K562 (cell line): ENCODE measurements around the gene SUFU. TPM values are rescaled to one million over a fixed set of nuclear protein-coding genes. Genes with fewer than 3 reads are reported as not detected.

Experiments used
- ATF1 ChIP-seq, 2 experiments: fragments of 450-650 bp in 1 of 2; IDR thresholded peaks; 2 replicates each; pipeline ENCODE4 v1.6.1; 2016; ENCODE audit warnings: missing compliant biosample characterization in 1 of 2, missing genetic modification characterization in 1 of 2
- E2F3 ChIP-seq: fragments of 250-450 bp; sonication (Bioruptor Pico); IDR thresholded peaks from 2 replicates; pipeline ENCODE4 v1.4.0; 2020; ENCODE audit warnings: mild to moderate bottlenecking
- EZH2 ChIP-seq: IDR thresholded peaks from 2 replicates; pipeline ENCODE4 v1.6.1; 2012; ENCODE audit warnings: low read depth, mild to moderate bottlenecking, inconsistent platforms, low read length, borderline replicate concordance
- HMGN3 ChIP-seq: IDR thresholded peaks from 2 replicates; pipeline ENCODE4 v1.6.1; 2011; ENCODE audit warnings: borderline replicate concordance, low read depth, mild to moderate bottlenecking, mixed read lengths, low read length; ENCODE audit not compliant: insufficient read length; ENCODE audit errors: extremely low read depth
- JUND ChIP-seq, 2 experiments: IDR thresholded peaks; 2 replicates in 1 of 2; 3 replicates in 1 of 2; pipeline ENCODE4 v1.6.1; 2011; ENCODE audit warnings: borderline replicate concordance in 2 of 2, low read depth in 2 of 2, low read length in 2 of 2, improper control_type of control experiment in 1 of 2, missing biosample characterization in 1 of 2, missing genetic modification characterization in 1 of 2, missing genetic modification reagents in 1 of 2
- MAZ ChIP-seq, 2 experiments: fragments of 450-650 bp in 1 of 2; sonication (generic) in 1 of 2; formaldehyde crosslinking; IDR thresholded peaks in 1 of 2; conservative IDR thresholded peaks in 1 of 2; 2 replicates each; pipeline versions ENCODE4 v1.4.0 to v1.5.0; 2020; ENCODE audit warnings: mild to moderate bottlenecking in 1 of 2, missing genetic modification reagents in 1 of 2
- NEUROD1 ChIP-seq: fragments of 150-350 bp; IDR thresholded peaks from 2 replicates; pipeline ENCODE4 v1.6.1; 2014; ENCODE audit warnings: borderline replicate concordance, low read length, low read depth; ENCODE audit not compliant: partially characterized antibody
- POLR2G ChIP-seq: fragments of 200-400 bp; formaldehyde crosslinking; IDR thresholded peaks from 2 replicates; pipeline ENCODE4 v1.6.1; 2017; ENCODE audit warnings: low read depth, mild to moderate bottlenecking, antibody characterized with exemption, low read length, moderate library complexity
- RBM25 ChIP-seq: fragments of 200-400 bp; formaldehyde crosslinking; IDR thresholded peaks from 2 replicates; pipeline ENCODE4 v1.6.1; 2018; ENCODE audit warnings: low read length, low read depth, moderate library complexity; ENCODE audit not compliant: severe bottlenecking
- ZNF12 ChIP-seq: sonication (generic); formaldehyde crosslinking; IDR thresholded peaks from 2 replicates; pipeline ENCODE4 v1.4.0; 2020; ENCODE audit warnings: mild to moderate bottlenecking, missing genetic modification reagents
- ZNF589 ChIP-seq: fragments of 200-800 bp; sonication (Bioruptor generic); IDR thresholded peaks from 2 replicates; pipeline ENCODE4 v1.6.1; 2016; ENCODE audit warnings: low read depth, missing genetic modification characterization, missing compliant biosample characterization
- polyA plus RNA-seq, 8 experiments: library from polyadenylated mRNA; depleted of rRNA in 4 of 8; stranded (reverse) in 5 of 8; unstranded in 3 of 8; fragments of >200 nt; fragmentation: Nextera tagmentation in 2 of 8; fragmentation: Illumina TruSeq in 1 of 8; extraction: Ambion mirVana in 2 of 8; extraction: Trizol in 1 of 8; gene quantifications; 2 replicates each; pipeline versions ENCODE4 v1.2.1 to v1.2.3, GENCODE V29; 2011 to 2014; ENCODE audit warnings: inconsistent platforms in 1 of 8, missing spikeins in 1 of 8
- total RNA-seq, 7 experiments: library from RNA; depleted of rRNA in 6 of 7; stranded (reverse); fragments of >200 nt in 6 of 7; fragmentation: Illumina TruSeq in 2 of 7; extraction: Trizol in 2 of 7; gene quantifications; 2 replicates each; pipeline versions ENCODE4 v1.2.1 to v1.2.3, GENCODE V29; 2011 to 2021; ENCODE audit warnings: low replicate concordance in 1 of 7
- TF ChIP-seq, protein P1 (sequence below), 3 experiments: IDR thresholded peaks in 2 of 3; conservative IDR thresholded peaks in 1 of 3; 2 replicates each; pipeline ENCODE4 v1.5.1; 2011 to 2012; ENCODE audit warnings: low read length in 3 of 3, mild to moderate bottlenecking in 3 of 3, control low read depth in 2 of 3, improper control_type of control experiment in 1 of 3, inconsistent platforms in 1 of 3, low read depth in 1 of 3, mixed read lengths in 1 of 3, moderate library complexity in 1 of 3; ENCODE audit not compliant: insufficient read depth in 2 of 3
- TF ChIP-seq, protein P2 (sequence below), 2 experiments: fragments of 450-650 bp in 1 of 2; sonication (generic) in 1 of 2; formaldehyde crosslinking; conservative IDR thresholded peaks; 2 replicates each; pipeline versions ENCODE4 v1.4.0 to v1.8.1; 2020 to 2022; ENCODE audit warnings: mild to moderate bottlenecking in 1 of 2, missing genetic modification reagents in 1 of 2

Gene SUFU
- total and polyA plus RNA-seq, 9 of the 15 experiments (the other 6 are each of a cell fraction or from before 2014, with no cell fraction given): 0.59 to 6.3 (median 0.82) TPM

DNA sequence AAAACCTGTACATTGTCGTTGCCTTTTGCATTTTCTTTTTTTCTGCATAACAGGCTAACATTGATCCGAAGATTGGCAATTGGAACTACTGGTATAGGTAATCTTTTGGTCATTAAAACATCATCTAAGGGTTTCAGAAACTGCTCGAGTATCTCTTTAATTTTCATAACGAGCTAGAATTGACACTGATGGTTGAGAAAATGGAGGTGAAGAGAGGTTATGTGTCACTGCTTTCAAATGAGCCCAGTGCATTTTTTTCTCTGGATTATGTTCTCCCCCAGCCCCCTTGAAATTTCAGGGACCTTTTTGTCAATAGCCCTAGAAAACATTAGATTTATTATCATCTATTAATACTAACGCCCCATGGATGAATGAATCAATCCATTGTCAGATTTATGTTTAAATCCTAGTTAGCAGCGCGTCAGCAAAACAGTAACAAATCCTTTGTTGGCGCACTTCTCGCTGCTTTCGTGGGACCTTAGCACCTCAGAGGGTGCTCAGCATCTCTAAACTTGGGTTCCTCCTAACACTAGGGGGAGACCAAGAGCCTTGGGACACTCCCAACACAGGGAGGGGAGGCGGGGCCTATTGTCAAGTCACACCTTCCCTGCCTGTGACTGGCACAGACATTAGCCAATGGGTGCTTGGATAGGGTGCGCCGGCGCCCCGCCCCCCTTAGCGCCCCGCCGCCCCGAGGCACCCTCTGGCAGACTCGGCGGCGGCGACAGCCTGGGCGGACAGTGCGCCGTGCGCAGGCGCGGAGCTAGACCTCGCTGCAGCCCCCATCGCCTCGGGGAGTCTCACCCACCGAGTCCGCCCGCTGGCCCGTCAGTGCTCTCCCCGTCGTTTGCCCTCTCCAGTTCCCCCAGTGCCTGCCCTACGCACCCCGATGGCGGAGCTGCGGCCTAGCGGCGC, at the start of gene SUFU (continued):
- TF ChIP-seq, protein P1, sequence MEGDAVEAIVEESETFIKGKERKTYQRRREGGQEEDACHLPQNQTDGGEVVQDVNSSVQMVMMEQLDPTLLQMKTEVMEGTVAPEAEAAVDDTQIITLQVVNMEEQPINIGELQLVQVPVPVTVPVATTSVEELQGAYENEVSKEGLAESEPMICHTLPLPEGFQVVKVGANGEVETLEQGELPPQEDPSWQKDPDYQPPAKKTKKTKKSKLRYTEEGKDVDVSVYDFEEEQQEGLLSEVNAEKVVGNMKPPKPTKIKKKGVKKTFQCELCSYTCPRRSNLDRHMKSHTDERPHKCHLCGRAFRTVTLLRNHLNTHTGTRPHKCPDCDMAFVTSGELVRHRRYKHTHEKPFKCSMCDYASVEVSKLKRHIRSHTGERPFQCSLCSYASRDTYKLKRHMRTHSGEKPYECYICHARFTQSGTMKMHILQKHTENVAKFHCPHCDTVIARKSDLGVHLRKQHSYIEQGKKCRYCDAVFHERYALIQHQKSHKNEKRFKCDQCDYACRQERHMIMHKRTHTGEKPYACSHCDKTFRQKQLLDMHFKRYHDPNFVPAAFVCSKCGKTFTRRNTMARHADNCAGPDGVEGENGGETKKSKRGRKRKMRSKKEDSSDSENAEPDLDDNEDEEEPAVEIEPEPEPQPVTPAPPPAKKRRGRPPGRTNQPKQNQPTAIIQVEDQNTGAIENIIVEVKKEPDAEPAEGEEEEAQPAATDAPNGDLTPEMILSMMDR (IDR thresholded peaks at IDR 0.05 in 2 of 3, conservative IDR thresholded peaks at IDR 0.05 in 1 of 3; ENCODE audit: insufficient read depth in 2 of 3, low read depth in 1 of 3, low read length in 3 of 3): peak; percentile 77 to 90 (median 84)
- TF ChIP-seq E2F3 (CRISPR knock-in tag) (no peak), EZH2 (no peak), ZNF12 (CRISPR knock-in tag) (peak; percentile 81; the same call in 1 of the 2 replicates), ATF1 (CRISPR knock-in tag; IDR thresholded peaks at IDR 0.05) (no peak), ATF1 (tag; IDR thresholded peaks at IDR 0.05) (peak; percentile 13; the same call in 1 of the 2 replicates), JUND (IDR thresholded peaks at IDR 0.05; ENCODE audit: borderline replicate concordance, low read depth, low read length) (0 out of 2 replicates have a peak, but pooled peaks have one; percentile 5), JUND (tag; IDR thresholded peaks at IDR 0.05; ENCODE audit: borderline replicate concordance, low read depth, low read length) (no peak; the same call in 2 of the 3 replicates), MAZ (CRISPR knock-in tag; conservative IDR thresholded peaks at IDR 0.05 in 1 of 2, IDR thresholded peaks at IDR 0.05 in 1 of 2) (peak; percentile 32 to 52; a peak in 3 of 4 replicates), NEUROD1 (peak; percentile 39), ZNF589 (0 out of 2 replicates have a peak, but pooled peaks have one; percentile 5), HMGN3 (peak; percentile 19), POLR2G (peak; percentile 75), RBM25 (peak; percentile 43)
- TF ChIP-seq, protein P2, sequence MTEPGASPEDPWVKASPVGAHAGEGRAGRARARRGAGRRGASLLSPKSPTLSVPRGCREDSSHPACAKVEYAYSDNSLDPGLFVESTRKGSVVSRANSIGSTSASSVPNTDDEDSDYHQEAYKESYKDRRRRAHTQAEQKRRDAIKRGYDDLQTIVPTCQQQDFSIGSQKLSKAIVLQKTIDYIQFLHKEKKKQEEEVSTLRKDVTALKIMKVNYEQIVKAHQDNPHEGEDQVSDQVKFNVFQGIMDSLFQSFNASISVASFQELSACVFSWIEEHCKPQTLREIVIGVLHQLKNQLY (CRISPR knock-in tag; conservative IDR thresholded peaks at IDR 0.05): no peak
